KG1 (cell line): ENCODE data around the gene C14orf119.
"Not testable (repeated sequence)": the region's sequence is repeated elsewhere in the genome, so short reads cannot be mapped to it uniquely, and the experiment has no call there.

Experiments used
- DNase-seq: peaks from one replicate; lab custom pipeline; 2025; lab: John Stamatoyannopoulos, UW

Gene C14orf119

GRCh38 chr14:23089498-23090253, 5.6 kb upstream of the C14orf119 start:
- DNase-seq, result no peak

- DNase-seq, result no peak
Observed at GRCh38 chr14:23090254-23090636, 5.1 kb upstream of the C14orf119 start.

- no peak for DNase-seq
Observed at GRCh38 chr14:23091294-23092225, 3.7 kb upstream of the C14orf119 start.

GRCh38 chr14:23093104-23093503, 2.2 kb upstream of the C14orf119 start:
- no peak for DNase-seq

GRCh38 chr14:23093526-23093925, 1.8 kb upstream of the C14orf119 start:
- no peak for DNase-seq

- DNase-seq, result no peak
Observed at GRCh38 chr14:23093991-23094665, 1.2 kb upstream of the C14orf119 start.

GRCh38 chr14:23094666-23095195, 574 bp upstream of the C14orf119 start, which contains the start of gene ACIN1:
ACIN1 (minus strand) TSS chr14:23095136; CDS start chr14:23095112, 24 bp downstream.
- DNase-seq, result no peak

- no peak for DNase-seq
Observed at GRCh38 chr14:23097786-23098185, 2.5 kb downstream of the C14orf119 start.

GRCh38 chr14:23099212-23099861, 4.0 kb downstream of the C14orf119 start:
- DNase-seq, result no peak

- DNase-seq, result no peak
Observed at GRCh38 chr14:23101213-23101970, 6.1 kb downstream of the C14orf119 start.

GRCh38 chr14:23101986-23102625, 6.8 kb downstream of the C14orf119 start:
- DNase-seq, result no peak

GRCh38 chr14:23102801-23103200, 7.5 kb downstream of the C14orf119 start:
- no peak for DNase-seq

- DNase-seq, result no peak
Observed at GRCh38 chr14:23103581-23103980, 8.3 kb downstream of the C14orf119 start.

GRCh38 chr14:23104070-23104590, 8.8 kb downstream of the C14orf119 start:
- no peak for DNase-seq

GRCh38 chr14:23104591-23105347, 9.5 kb downstream of the C14orf119 start, which contains the start of gene CIROP:
CIROP (minus strand) TSS chr14:23104989; CDS start chr14:23104920, 69 bp downstream.
- DNase-seq, result no peak

- DNase-seq, result no peak
Observed at GRCh38 chr14:23105348-23105824, 10.1 kb downstream of the C14orf119 start.

GRCh38 chr14:23106747-23107045, 11.4 kb downstream of the C14orf119 start:
- no peak for DNase-seq

- DNase-seq, result not testable (repeated sequence)
Observed at GRCh38 chr14:23107620-23108019, 12.3 kb downstream of the C14orf119 start.

GRCh38 chr14:23108169-23108568, 12.9 kb downstream of the C14orf119 start:
- DNase-seq, result not testable (repeated sequence)
